HPDE6-E6E7 (cell line): ENCODE data around the gene FAM83B.
"Not testable (repeated sequence)": the region's sequence is repeated elsewhere in the genome, so short reads cannot be mapped to it uniquely, and the experiment has no call there.

ENCODE experiments used
- DNase-seq: peaks from one replicate; pipeline ENCODE4 v3.0.0; 2011; ENCODE audit warnings: missing footprints; ENCODE audit errors: extremely low spot score

The FAM83B gene

GRCh38 chr6:54979161-54979560 lies 132.6 kb downstream of the FAM83B start:
- DNase-seq, result not testable (repeated sequence)

GRCh38 chr6:54980511-54981275 lies 134.1 kb downstream of the FAM83B start:
- DNase-seq, result no peak

GRCh38 chr6:54981276-54981609 lies 134.7 kb downstream of the FAM83B start:
- DNase-seq, result no peak

- no peak for DNase-seq
Measured at GRCh38 chr6:54981647-54982046, 135.1 kb downstream of the FAM83B start.

- DNase-seq, result no peak
Measured at GRCh38 chr6:54987633-54988290, 141.2 kb downstream of the FAM83B start.

DNA sequence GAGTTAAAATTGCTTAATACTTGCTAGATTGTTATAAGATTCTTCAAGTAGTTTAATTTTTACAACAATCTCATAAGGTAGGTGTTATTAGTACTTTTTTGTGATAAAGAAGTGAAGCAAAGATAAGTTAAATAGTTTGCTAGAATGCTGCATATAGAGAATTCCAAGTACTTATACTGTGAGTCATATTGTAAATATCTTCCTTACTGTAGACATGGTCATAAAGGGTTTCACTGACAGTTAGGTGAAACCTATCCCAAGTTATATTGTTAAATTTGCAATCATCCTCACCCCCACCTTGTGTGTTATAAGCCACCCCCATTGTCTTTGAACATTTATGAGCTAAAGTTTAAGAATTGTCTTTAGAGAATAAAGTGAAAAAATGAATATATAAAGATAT lies 142.0 kb downstream of the FAM83B start:
- no peak for DNase-seq

- no peak for DNase-seq
Measured at GRCh38 chr6:54990001-54990400, 143.4 kb downstream of the FAM83B start.
